Activated naive CD4-positive, alpha-beta T cell treated with anti-CD3 and anti-CD28 coated beads, Interleukin-2, amount 50 U/mL, for 72 hours (primary cell): ENCODE data around the gene KCNJ10. TPM values are rescaled to one million over a fixed set of nuclear protein-coding genes. Genes with fewer than 3 reads are reported as not detected.

Source experiments
- ATAC-seq, 2 donors: fragments of 150-1000 bp; cut with Tn5 transposase; 2 replicates each; pipeline ENCODE4 v1.10.0; 2021; ENCODE audit warnings: mild to moderate bottlenecking in 2 of 2, moderate library complexity in 2 of 2
- DNase-seq, 2 donors: peaks; one replicate each; pipeline ENCODE4 v3.0.0; 2021 to 2022; ENCODE audit warnings: low spot score in 2 of 2
- H3K27ac Mint-ChIP-seq, 2 donors: one replicate each; pipeline ENCODE4 v1.8.0; 2022; ENCODE audit warnings: mild to moderate bottlenecking in 2 of 2, mixed read lengths in 2 of 2
- H3K36me3 Mint-ChIP-seq, 2 donors: one replicate each; pipeline ENCODE4 v1.8.0; 2022; ENCODE audit warnings: mixed read lengths in 2 of 2
- H3K9me3 Mint-ChIP-seq, 2 donors: one replicate each; pipeline ENCODE4 v1.8.0; 2022; ENCODE audit warnings: mixed read lengths in 2 of 2
- total RNA-seq, 2 donors: library from RNA; stranded (reverse); gene quantifications; one replicate each; pipeline ENCODE4 v1.2.3, GENCODE V29; 2022

The KCNJ10 gene
- total RNA-seq, 2 donors from 2014 or later, result not detected

DNA sequence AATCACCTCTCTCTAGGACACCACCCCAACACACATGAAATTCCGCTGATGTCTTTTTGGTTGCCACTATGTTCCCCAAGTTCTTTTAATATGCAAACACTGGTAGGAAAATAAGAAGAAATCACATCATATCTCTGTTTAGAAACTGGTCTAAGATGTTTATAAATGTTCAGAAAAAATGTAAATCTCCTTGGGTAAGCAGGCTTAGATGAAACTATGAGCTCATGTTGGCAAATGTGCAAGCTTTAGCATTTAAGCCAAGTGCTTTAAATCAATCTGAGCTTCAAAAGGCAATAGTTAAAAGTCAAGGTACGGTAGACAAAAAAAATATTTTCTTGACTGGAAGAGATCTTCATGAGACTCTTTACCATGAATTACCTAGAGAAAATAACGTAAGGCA lies 90.7 kb downstream of the KCNJ10 start:
- ATAC-seq (no peak), DNase-seq (no peak)
- no peaks in the 10 kb centered on the region for H3K36me3 Mint-ChIP-seq
- H3K9me3 Mint-ChIP-seq, result no peaks in the 10 kb centered on the region
- H3K27ac Mint-ChIP-seq, result no peak overlapping the region

DNA sequence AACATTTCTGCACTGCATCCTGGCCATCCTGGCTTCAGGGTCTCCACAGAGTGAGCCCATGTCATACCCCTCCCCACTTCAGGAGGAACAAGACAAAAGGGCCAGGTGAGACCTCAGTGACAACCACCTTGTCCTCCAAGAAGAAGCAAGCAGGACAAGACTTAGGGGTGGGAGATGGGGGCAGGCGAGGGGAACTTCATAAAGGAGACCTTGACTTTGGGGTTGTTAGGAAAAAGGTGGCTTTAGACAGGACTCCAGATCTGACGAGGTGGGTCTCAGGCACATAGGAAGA lies 91.9 kb downstream of the KCNJ10 start:
- H3K36me3 Mint-ChIP-seq, result no peaks in the 10 kb centered on the region
- DNase-seq, result no peak
- ATAC-seq, result no peak
- no peak overlapping the region for H3K27ac Mint-ChIP-seq
- H3K9me3 Mint-ChIP-seq, result no peaks in the 10 kb centered on the region

DNA sequence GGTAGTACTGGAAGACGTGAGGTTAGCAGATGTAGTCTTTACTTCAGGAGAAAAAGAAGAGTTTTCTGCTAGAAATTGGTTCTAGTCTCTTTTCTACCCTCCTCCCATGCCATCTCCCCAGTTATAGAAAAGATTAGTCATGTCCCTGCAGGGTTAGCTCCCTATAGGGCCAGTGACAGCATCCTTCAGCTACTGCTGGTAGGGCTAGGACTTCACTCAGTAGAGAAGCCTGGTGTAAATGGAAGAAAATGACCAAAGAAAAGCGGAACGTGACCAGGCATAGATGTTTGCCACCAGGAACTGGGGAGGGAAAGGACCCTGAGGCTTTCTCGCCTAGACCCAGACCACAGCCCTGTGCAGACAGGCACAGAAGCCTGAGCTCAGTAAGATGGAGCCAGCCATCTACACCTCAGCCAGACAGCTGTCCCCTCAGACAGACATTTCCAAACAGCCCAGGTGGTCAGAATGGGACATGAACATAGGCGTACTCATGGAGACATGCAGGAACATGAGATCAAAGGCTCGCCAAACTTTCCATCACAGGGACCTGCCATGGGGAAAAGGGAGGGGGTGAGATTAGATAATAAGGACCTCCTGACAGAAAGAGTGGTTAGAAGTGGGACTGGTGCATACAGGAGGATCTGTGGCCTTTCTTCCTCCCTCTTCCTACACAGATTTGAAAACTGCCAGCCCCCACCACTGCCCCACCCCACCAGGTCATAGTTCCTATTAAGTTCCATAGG lies 92.4 kb downstream of the KCNJ10 start:
- ATAC-seq (peak in 1 of 2 donors; percentile 20), DNase-seq (no peak)
- H3K36me3 Mint-ChIP-seq, result no peaks in the 10 kb centered on the region
- no peak overlapping the region for H3K27ac Mint-ChIP-seq
- no peaks in the 10 kb centered on the region for H3K9me3 Mint-ChIP-seq

DNA sequence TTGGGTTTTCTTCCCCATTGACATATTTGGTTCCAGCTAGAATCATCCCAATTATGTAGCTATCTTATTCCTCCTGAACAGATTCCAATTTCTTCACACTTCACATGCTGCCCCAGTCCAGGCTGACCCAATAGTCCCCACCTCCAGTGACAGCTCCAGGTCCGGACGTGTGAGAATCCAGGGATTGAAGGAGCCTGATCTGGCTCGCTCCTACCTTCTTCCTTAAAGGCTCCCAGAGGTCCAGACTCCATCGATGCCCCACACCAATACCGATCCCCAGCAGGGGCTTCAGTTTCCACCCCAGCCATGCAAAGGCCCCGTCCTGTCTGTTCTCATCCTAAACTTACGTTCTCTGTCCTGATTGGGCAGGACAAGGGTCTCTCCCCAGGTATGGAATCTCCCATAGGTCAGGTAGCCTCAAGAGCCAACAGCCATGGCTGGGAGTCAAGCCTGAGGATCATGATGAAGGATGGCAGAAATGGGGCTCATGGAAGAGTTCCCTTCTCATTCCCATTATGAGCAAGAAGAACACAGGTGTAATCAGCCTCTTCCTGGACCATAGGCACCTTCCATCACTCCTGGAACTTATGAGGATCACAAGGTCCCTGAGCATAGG lies 95.5 kb downstream of the KCNJ10 start:
- no peak for DNase-seq
- H3K36me3 Mint-ChIP-seq, result no peaks in the 10 kb centered on the region
- H3K9me3 Mint-ChIP-seq, result no peaks in the 10 kb centered on the region
- no peak overlapping the region for H3K27ac Mint-ChIP-seq
- ATAC-seq, result no peak

DNA sequence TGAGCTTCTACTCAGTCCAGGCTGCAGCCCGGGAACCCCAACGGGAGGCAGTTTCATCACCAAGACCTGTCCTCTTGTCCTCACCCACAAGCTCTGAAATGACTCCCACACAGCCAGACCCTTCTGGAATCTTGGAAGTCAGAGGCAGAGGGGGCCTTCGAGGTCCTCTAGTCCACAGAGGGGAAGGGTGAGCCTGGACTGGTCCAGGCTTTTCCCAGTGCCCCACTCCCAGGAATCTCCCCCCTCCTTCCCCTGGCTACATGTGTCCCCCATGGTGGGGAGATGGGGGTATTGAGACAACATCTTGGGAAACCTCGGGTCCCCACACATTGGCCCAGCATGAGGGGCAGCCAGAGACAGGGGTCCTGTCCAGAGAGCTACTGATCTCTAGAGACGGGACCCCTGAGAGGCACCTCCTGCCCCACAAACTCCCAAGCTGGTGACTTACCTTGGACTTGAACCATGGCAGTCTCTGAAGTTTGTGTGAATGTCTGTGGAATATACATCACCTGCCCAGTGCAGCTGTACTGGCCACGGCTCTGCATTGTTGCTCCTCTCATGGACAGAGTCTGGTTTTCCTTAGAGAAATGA lies 96.5 kb downstream of the KCNJ10 start:
- Mint-ChIP-seq H3K27ac (no peak overlapping the region), H3K36me3 (no peaks in the 10 kb centered on the region), H3K9me3 (no peaks in the 10 kb centered on the region)
- DNase-seq (no peak), ATAC-seq (no peak)

DNA sequence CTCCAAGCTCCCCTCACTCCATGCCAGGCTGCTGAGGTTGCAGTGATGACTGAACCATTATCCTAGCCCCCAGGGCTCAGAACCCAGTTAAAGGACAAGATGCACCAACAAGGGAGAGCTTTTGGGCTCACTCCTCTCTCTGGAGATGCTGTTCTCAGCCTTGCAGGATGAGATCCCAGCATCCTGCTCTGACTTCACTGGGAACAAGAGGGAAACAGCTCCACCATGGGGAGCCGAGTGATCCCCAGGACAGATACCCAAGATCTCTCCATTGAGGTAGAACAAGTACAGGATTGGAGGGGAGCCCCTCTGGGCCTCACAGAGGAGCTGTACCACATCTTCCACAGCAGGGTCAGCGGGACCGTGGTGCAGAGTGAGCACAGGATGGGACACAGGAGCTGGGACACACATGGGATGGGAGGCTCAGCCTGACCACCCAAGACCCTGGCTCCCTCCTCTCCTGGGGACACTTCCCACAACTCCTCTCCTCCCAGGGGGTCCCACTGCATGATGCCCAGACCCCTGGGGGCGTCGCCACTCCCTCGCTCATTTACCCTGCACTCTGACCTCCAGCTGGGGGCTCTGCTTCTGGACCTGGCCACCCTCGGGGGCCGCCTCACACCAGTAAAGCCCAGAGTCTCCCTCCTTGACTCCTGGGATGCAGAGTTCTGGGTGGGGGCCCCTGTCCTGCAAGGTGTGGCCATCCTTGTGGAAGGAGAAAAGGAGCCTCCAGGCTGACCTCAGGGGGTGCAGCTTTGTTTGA lies 97.3 kb downstream of the KCNJ10 start:
- ATAC-seq (no peak), DNase-seq (no peak)
- no peak overlapping the region for H3K27ac Mint-ChIP-seq
- no peaks in the 10 kb centered on the region for H3K9me3 Mint-ChIP-seq
- H3K36me3 Mint-ChIP-seq, result no peaks in the 10 kb centered on the region

DNA sequence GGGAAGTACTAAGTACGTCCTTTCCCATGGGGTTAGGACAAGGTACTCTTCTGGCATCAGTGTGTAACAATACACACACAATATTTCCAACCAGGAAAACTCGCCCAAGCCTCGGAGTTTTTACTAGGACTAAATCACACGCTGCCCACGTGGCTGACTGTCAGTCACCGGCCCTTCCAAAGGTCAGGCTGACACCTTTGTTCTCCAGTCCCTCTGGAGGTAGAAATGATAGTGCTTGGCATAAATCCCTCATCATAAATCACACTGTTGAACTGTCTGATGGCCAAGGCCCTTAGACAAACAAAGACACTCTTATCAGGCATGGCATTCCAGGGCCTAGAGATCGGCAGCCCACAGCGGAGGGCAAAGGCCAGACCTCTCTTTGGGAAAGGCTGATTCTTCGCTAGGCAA lies 99.0 kb downstream of the KCNJ10 start:
- H3K36me3 Mint-ChIP-seq, result no peaks in the 10 kb centered on the region
- ATAC-seq (no peak), DNase-seq (no peak)
- H3K9me3 Mint-ChIP-seq, result no peaks in the 10 kb centered on the region
- no peak overlapping the region for H3K27ac Mint-ChIP-seq

DNA sequence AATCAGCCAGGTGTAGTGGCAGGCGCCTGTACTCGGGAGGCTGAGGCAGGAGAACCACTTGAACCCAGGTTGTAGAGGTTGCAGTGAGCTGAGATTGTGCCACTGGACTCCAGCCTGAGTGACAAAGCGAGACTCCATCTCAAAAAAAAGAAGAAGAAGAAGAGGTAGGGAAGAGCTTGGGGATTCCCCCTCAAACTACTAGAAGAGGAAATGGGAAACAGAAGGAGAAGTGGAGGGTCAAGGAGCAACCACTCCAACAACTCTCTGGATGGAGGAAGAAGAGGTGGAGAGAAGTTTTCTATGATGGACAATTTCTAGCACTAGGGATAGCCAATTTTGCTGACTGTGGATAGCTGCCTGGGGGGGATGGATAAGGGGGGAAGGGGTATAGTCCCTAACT lies 101.1 kb downstream of the KCNJ10 start:
- no peak for DNase-seq
- no peak for ATAC-seq
- H3K9me3 Mint-ChIP-seq, result no peaks in the 10 kb centered on the region
- no peaks in the 10 kb centered on the region for H3K36me3 Mint-ChIP-seq
- H3K27ac Mint-ChIP-seq, result no peak overlapping the region

DNA sequence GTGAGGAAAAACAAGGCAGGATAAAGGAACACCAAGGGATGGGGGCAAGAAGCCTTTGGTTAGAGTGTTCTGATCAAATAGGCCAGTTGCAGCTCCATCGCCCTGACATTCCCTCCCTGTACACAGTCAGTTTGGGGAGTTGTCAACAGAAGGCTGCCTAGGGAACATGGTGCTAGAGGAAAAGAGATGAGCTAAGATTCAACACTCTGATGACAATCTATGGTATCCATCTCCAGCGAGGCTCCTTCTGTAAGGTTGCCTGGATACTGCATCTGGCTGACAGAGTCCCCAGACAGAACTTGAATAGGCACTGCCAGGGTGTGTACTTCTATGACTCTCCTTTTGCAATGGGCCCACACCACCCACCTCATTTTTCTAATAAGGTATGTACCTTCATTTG lies 104.7 kb downstream of the KCNJ10 start:
- no peak for ATAC-seq
- DNase-seq, result no peak
- Mint-ChIP-seq H3K27ac (no peak overlapping the region), H3K9me3 (no peaks in the 10 kb centered on the region), H3K36me3 (no peaks in the 10 kb centered on the region)

DNA sequence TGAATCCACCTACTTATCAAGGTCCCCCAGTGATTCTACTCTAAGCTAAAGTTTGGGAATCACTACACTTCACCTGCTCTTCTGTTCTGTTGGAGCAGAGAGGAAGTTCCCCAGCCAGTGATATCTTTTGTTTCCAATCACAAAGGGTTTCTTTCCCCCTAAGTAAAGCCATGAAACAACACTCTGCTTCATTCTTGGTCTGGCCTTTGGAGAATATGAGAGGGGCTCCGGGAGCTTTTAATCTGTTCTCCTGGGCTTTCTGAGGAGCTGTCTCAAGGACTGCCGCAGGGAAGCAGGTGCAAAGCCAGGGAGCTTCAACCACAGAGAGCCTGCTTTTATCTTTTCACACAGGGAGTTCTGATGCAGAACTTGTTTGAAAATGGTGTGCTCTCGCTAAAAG lies 105.8 kb downstream of the KCNJ10 start:
- H3K27ac Mint-ChIP-seq, result no peak overlapping the region
- H3K9me3 Mint-ChIP-seq, result no peaks in the 10 kb centered on the region
- no peaks in the 10 kb centered on the region for H3K36me3 Mint-ChIP-seq
- ATAC-seq (no peak), DNase-seq (no peak)

DNA sequence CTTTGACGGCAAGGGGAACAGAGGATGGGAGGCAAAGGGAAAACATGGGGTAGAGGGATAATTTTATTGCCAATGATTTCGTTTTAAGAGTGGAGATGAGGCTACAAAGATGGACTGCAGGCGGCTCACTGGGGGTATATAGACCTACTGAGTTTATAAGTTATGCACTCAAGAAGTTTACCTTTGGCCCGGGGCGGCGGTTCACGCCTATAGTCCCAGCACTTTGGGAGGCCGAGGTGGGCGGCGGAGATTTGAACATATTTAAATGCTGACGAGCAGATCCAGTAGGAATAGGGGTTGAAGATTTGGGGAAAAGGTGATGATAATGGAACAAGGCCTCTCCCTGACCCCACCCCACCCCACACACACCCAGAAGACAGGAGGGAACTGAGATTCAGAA lies 107.8 kb downstream of the KCNJ10 start:
- H3K36me3 Mint-ChIP-seq, result no peaks in the 10 kb centered on the region
- no peak overlapping the region for H3K27ac Mint-ChIP-seq
- no peak for ATAC-seq
- DNase-seq, result no peak
- no peaks in the 10 kb centered on the region for H3K9me3 Mint-ChIP-seq

DNA sequence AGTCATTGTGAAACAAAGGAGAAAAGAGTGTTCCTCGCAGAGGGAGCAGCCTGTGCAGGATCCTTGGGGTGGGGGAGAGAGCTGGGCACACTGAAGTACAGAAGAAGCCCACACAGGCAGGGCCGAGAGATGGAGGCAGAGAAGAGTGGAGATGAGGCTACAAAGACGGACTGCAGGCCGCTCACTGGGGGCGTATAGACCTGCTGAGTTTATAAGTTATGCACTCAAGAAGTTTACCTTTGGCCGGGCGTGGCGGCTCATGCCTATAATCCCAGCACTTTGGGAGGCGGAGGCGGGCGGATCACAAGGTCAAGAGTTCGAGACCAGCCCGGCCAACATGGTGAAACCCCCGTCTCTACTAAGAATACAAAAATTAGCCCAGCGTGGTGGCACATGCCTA lies 108.3 kb downstream of the KCNJ10 start:
- ATAC-seq (no peak), DNase-seq (no peak)
- no peaks in the 10 kb centered on the region for H3K36me3 Mint-ChIP-seq
- H3K27ac Mint-ChIP-seq, result no peak overlapping the region
- H3K9me3 Mint-ChIP-seq, result no peaks in the 10 kb centered on the region

DNA sequence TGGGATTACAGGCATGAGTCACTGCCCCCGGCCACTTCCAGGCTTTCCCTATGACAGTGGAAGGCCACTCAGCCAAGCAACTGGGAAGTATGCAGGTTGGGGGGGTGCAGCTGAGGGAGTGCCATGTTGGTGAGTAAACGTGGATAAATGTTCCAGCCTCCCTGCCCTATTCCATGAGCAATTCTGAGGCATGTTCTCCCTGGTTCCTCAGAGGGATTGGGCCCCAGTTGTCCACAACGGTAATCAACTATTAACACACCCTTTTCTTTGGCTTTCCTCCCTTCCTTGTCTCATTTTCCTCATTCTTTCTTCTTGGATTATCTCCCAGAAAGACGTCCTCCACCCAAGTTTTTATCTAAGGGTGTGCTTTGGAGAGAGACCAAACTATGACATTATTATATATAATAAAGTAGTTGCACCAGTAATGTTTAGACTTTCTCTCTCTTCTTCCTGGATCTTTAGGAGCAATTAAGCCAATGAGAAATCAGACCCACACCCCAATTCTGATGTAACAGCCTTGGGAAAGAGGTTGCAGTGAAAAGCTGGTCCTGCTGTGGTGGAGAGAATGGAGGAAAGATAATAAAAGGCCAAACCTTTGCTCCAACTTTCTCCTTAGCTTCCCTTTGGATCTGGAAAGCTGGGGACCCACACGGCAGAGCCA lies 109.1 kb downstream of the KCNJ10 start:
- no peak for DNase-seq
- no peak for ATAC-seq
- Mint-ChIP-seq H3K27ac (no peak overlapping the region), H3K9me3 (no peaks in the 10 kb centered on the region), H3K36me3 (no peaks in the 10 kb centered on the region)

DNA sequence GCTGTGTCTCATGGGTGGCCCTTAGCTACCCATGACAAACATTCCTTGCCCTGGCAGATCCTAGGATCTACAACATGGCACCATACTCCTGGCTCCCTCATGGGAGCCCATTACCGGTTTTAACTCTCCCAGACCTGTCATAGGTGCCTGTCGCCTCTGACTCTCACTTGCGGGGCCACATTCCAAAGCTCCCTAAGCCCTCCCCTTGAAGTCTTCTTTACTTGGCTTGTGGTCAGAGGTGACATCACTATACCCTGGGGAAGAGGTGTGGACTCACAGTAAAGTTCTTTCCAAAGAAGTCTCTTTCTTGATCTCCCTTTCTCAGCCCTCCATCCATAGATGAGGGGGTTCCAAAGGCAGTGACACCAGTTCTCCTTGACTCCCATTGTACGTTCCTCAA lies 110.5 kb downstream of the KCNJ10 start:
- DNase-seq (no peak), ATAC-seq (no peak)
- no peaks in the 10 kb centered on the region for H3K9me3 Mint-ChIP-seq
- H3K36me3 Mint-ChIP-seq, result no peaks in the 10 kb centered on the region
- H3K27ac Mint-ChIP-seq, result peak overlapping the region in 1 of 2 donors; percentile 1

DNA sequence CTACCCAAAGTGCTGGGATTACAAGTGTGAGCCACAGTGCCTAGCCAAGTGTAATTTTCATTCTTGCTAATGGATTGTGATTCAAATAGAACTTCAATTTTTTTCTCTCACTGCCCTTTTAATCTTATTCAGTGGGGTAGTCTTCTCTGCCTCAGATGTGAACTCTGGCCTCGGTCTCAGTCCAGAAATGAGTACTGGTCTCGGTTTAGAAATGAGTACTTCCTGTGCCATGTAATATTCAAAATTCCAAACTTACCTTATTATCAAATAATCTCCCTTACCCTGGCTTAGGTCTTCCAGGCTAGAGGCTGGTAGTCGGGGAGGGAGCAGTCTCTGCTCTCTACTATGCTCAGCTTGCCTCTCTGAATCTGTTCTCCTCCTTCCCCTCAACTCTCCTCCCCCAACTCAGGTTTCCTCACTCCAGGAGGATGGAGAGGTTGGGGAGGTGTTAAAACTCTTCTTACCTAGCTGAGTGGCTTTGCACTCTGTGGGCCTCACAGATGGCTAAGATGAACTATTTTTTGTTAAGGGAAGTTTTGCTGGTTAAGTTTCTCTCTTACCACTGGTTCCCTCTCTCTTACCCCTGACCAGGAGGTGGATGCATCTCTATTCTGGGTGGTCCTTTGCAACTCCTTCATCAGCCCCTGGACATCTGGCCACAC lies 111.1 kb downstream of the KCNJ10 start:
- Mint-ChIP-seq H3K27ac (peak overlapping the region; percentile 1 to 19), H3K36me3 (no peaks in the 10 kb centered on the region), H3K9me3 (no peaks in the 10 kb centered on the region)
- DNase-seq (no peak), ATAC-seq (peak; percentile 81 to 89)

DNA sequence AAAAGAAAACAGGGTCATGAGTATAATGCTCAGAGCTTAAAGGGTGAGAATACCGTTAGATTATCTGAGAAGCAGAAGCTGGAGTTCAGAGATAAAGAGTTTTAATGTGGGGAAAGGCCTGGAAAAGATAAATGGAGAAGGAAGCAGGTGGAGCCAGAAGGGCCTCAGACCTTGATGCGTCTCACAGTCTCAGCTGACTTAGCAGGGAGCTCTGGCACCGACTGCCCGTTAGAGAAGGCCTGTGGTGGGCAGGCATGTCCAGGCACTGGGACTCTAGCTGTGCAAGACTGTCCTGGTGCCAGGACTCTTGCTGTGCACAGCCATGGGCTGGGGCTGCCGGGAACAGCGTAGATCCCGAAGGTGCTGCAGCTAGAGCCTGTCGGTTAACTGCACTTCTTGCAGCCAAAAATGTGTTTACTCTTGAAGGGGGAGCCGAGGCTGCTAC lies 112.1 kb downstream of the KCNJ10 start:
- Mint-ChIP-seq H3K9me3 (no peaks in the 10 kb centered on the region), H3K27ac (peak overlapping the region in 1 of 2 donors; percentile 67), H3K36me3 (no peaks in the 10 kb centered on the region)
- ATAC-seq (no peak), DNase-seq (no peak)
